A673 (cell line): ENCODE results near the gene ZSWIM6. TPM values are rescaled to one million over a fixed set of nuclear protein-coding genes. Genes with fewer than 3 reads are reported as not detected.
"Not testable (repeated sequence)": the region's sequence is repeated elsewhere in the genome, so short reads cannot be mapped to it uniquely, and the experiment has no call there.

Source experiments
- BruUV-seq: library from RNA; stranded (reverse); fragments of 400-500 nt; replicated peaks from 2 replicates; lab custom pipeline; 2021; lab: Mats Ljungman, UMichigan
- CTCF ChIA-PET: fragments of 300-600 bp; sonication (Branson Sonifier 250); formaldehyde crosslinking; loops from one replicate; lab custom pipeline; 2022; ENCODE audit warnings: antibody characterized with exemption; lab: Charles Lee
- POLR2A ChIA-PET: fragments of 300-600 bp; sonication (Branson Sonifier 250); formaldehyde crosslinking; loops from one replicate; lab custom pipeline; 2022; ENCODE audit warnings: antibody characterized with exemption; ENCODE audit not compliant: low non-redundant PET; lab: Charles Lee
- DNase-seq: peaks from one replicate; pipeline ENCODE4 v3.0.0-alpha.2; 2015; ENCODE audit warnings: low spot score
- H3K27ac ChIP-seq: fragments of 200-600 bp; sonication (generic); 2 replicates; pipeline ENCODE4 v1.5.1; 2016; ENCODE audit warnings: mixed run types, low read depth, mild to moderate bottlenecking, mixed read lengths, antibody characterized with exemption, low read length; ENCODE audit not compliant: poor library complexity, severe bottlenecking
- H3K27me3 ChIP-seq: fragments of 200-600 bp; sonication (generic); replicated peaks from 2 replicates; pipeline ENCODE4 v1.6.1; 2017; ENCODE audit warnings: mixed run types, low read depth, mild to moderate bottlenecking, mixed read lengths, antibody characterized with exemption, low read length; ENCODE audit not compliant: insufficient read depth, poor library complexity
- H3K36me3 ChIP-seq: fragments of 200-600 bp; sonication (generic); 2 replicates; pipeline ENCODE4 v1.6.1; 2016; ENCODE audit warnings: mixed run types, mild to moderate bottlenecking, mixed read lengths, antibody characterized with exemption, low read length; ENCODE audit not compliant: insufficient read depth, poor library complexity, severe bottlenecking
- H3K4me1 ChIP-seq: fragments of 200-600 bp; sonication (generic); 2 replicates; pipeline ENCODE4 v1.6.1; 2017; ENCODE audit warnings: mixed run types, mild to moderate bottlenecking, mixed read lengths, antibody characterized with exemption, low read length; ENCODE audit not compliant: insufficient read depth, poor library complexity, severe bottlenecking
- H3K4me3 ChIP-seq: fragments of 200-600 bp; sonication (generic); 2 replicates; pipeline ENCODE4 v1.5.1; 2016; ENCODE audit warnings: low read depth, mixed run types, mild to moderate bottlenecking, mixed read lengths, low read length; ENCODE audit not compliant: poor library complexity, severe bottlenecking
- H3K9me3 ChIP-seq: fragments of 200-600 bp; sonication (generic); 2 replicates; pipeline ENCODE4 v1.6.1; 2016; ENCODE audit warnings: mixed run types, low read depth, mild to moderate bottlenecking, mixed read lengths, antibody characterized with exemption, low read length; ENCODE audit not compliant: poor library complexity, severe bottlenecking
- EZH2 ChIP-seq: fragments of 200-600 bp; sonication (generic); IDR thresholded peaks from 2 replicates; pipeline ENCODE4 v1.6.1; 2017; ENCODE audit warnings: borderline replicate concordance, low read depth, mild to moderate bottlenecking, mixed read lengths, antibody characterized with exemption, low read length; ENCODE audit not compliant: poor library complexity, severe bottlenecking
- intact Hi-C: fragments of 100-400 bp; cut with micrococcal nuclease; formaldehyde crosslinking; loops from one replicate; pipeline ENCODE4 v1.10.0; 2022; ENCODE audit not compliant: unreplicated experiment
- total RNA-seq: library from RNA; stranded (reverse); gene quantifications from 2 replicates; pipeline ENCODE4 v1.2.3, GENCODE V29; 2021
- TF ChIP-seq, protein P1 (sequence below): fragments of 300-800, 200-600 bp; sonication (generic); conservative IDR thresholded peaks from 2 replicates; pipeline ENCODE4 v1.5.1; 2017; ENCODE audit warnings: low read depth, mild to moderate bottlenecking, antibody characterized with exemption, low read length, moderate library complexity, mixed read lengths

ZSWIM6 gene
- total RNA-seq, 1 experiment from 2014 or later = 47.3 TPM

DNA sequence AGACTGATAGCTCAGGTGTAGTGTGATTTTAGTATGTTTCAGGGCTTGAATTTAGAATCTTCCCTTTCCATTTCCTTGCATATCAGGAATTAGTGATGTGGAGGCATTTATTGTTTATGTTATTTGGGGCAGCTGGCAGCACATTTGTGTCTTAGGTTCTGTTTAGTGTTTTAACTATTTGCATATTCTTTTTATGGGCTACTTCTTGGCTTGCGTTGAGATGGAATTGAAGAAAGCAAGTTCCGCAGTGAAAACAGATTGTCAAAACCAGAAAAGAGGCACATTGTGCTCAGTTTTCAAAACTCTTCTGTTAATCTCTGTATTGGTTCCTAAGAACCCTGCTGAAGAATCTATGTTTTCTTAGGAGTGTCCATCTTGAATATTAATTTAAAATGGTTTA is 80.3 kb downstream of the ZSWIM6 start:
- Histone ChIP-seq H3K27me3 (no peaks in the 10 kb centered on the region), H3K27ac (no peak overlapping the region), H3K9me3 (no peaks in the 10 kb centered on the region), H3K36me3 (no peaks in the 10 kb centered on the region), H3K4me1 (peaks cover 64% of the 10 kb centered on the region), H3K4me3 (no peak overlapping the region)
- ChIA-PET POLR2A (no interaction called here), CTCF (no interaction called here)
- no TSS peak for BruUV-seq
- DNase-seq = no peak
- intact Hi-C loops = no loop called here
- TF ChIP-seq EZH2 = no peak
- TF ChIP-seq, protein P1, sequence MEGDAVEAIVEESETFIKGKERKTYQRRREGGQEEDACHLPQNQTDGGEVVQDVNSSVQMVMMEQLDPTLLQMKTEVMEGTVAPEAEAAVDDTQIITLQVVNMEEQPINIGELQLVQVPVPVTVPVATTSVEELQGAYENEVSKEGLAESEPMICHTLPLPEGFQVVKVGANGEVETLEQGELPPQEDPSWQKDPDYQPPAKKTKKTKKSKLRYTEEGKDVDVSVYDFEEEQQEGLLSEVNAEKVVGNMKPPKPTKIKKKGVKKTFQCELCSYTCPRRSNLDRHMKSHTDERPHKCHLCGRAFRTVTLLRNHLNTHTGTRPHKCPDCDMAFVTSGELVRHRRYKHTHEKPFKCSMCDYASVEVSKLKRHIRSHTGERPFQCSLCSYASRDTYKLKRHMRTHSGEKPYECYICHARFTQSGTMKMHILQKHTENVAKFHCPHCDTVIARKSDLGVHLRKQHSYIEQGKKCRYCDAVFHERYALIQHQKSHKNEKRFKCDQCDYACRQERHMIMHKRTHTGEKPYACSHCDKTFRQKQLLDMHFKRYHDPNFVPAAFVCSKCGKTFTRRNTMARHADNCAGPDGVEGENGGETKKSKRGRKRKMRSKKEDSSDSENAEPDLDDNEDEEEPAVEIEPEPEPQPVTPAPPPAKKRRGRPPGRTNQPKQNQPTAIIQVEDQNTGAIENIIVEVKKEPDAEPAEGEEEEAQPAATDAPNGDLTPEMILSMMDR = no peak

DNA sequence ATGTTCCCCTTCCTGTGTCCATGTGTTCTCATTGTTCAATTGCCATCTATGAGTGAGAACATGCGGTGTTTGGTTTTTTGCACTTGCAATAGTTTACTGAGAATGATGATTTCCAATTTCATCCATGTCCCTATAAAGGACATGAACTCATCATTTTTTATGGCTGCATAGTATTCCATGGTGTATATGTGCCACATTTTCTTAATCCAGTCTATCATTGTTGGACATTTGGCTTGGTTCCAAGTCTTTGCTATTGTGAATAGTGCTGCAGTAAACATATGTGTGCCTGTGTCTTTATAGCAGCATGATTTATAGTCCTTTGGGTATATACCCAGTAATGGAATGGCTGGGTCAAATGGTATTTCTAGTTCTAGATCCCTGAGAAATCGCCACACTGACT is 81.1 kb downstream of the ZSWIM6 start:
- DNase-seq, H3K4me3 ChIP-seq, POLR2A ChIA-PET, H3K27ac ChIP-seq, H3K9me3 ChIP-seq, intact Hi-C loops, H3K27me3 ChIP-seq, BruUV-seq, H3K36me3 ChIP-seq, CTCF ChIA-PET: not testable (repeated sequence)
- peaks cover 61% of the 10 kb centered on the region for H3K4me1 ChIP-seq

DNA sequence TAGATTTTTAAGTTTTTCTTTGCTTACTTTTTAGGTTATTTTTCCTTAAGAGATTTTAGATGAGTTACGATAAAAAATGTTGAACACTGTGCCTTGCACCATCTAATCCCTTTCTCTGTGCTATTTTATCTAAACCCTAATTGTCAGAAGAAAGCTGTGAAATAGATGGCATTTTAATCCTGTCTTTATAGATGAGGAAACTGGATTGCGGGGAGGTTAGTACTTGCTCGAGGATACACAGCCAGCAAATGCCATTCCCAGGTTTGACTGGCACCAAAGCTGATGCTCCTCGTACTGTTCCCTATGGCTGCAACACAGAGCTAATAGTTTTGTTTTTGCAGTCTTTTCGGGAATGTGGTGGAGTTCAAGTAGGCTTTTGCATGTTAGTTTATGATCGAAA is 82.7 kb downstream of the ZSWIM6 start:
- no TSS peak for BruUV-seq
- CTCF ChIA-PET = interaction anchor here (0.6 kb wide), 1 partner anchor 729 kb away, joined by 3 read pairs; no protein-coding TSS in a partner anchor

More for the DNA sequence above, 82.7 kb downstream of the ZSWIM6 start:
- POLR2A ChIA-PET = interaction anchor here (0.7 kb wide), 1 partner anchor 562 kb away, joined by 4 read pairs; no protein-coding TSS in a partner anchor
- intact Hi-C loops = no loop called here
- peak overlapping the region; percentile 27 for H3K27ac ChIP-seq
- peaks cover 49% of the 10 kb centered on the region for H3K4me1 ChIP-seq
- H3K27me3 ChIP-seq = no peaks in the 10 kb centered on the region
- no peaks in the 10 kb centered on the region for H3K9me3 ChIP-seq
- H3K4me3 ChIP-seq = no peak overlapping the region
- TF ChIP-seq, protein P1 = no peak
- TF ChIP-seq EZH2 = no peak
- no peaks in the 10 kb centered on the region for H3K36me3 ChIP-seq
- peak; percentile 62 for DNase-seq
